ENCODE data around the gene CCDC157. TPM values are rescaled to one million over a fixed set of nuclear protein-coding genes. Genes with fewer than 3 reads are reported as not detected.

CCDC157 gene
- total and polyA plus RNA-seq, 10 of the 15 experiments (the other 5 are each of a cell fraction or from before 2014, with no cell fraction given), result 0.10 to 2.8 (median 1.2) TPM

GRCh38 chr22:30390974-30391691, 34.3 kb downstream of the CCDC157 start (continued):
- no peak for TF ChIP-seq RELA (IDR thresholded peaks at IDR 0.05; ENCODE audit: borderline replicate concordance, partially characterized antibody)
- TF ChIP-seq GABPA (IDR thresholded peaks at IDR 0.05; ENCODE audit: low read depth), result no peak
- no peak for TF ChIP-seq PAX8 (IDR thresholded peaks at IDR 0.05)
- TF ChIP-seq CHD2 (IDR thresholded peaks at IDR 0.05; ENCODE audit: borderline replicate concordance, low read depth, low read length), result no peak
- TF ChIP-seq BRCA1 (IDR thresholded peaks at IDR 0.05; ENCODE audit: low read depth, low read length), result no peak
- TF ChIP-seq SUZ12 (IDR thresholded peaks at IDR 0.05; ENCODE audit: unreplicated experiment), result no peak
- TF ChIP-seq MYC (IDR thresholded peaks at IDR 0.05; ENCODE audit: insufficient read depth, insufficient read length, insufficient replicate concordance, low read length, severe bottlenecking), result no peak
- no peak for TF ChIP-seq ETV6 (conservative IDR thresholded peaks at IDR 0.05 in 1 of 2, IDR thresholded peaks at IDR 0.05 in 1 of 2; ENCODE audit: borderline replicate concordance in 1 of 2, low read depth in 1 of 2)
- TF ChIP-seq FOXM1 (IDR thresholded peaks at IDR 0.05; ENCODE audit: low read depth, low read length), result no peak
- peak; percentile 82 to 93 (median 90) for TF ChIP-seq CTCF (IDR thresholded peaks at IDR 0.05 in 2 of 3, conservative IDR thresholded peaks at IDR 0.05 in 1 of 3; ENCODE audit: control insufficient read depth in 2 of 3, extremely low read depth in 1 of 3, insufficient read depth in 1 of 3, low read depth in 3 of 3, low read length in 3 of 3)
- peak in 1 of 2 experiments; percentile 20; a peak in 1 of 4 replicates for TF ChIP-seq BHLHE40 (IDR thresholded peaks at IDR 0.05; ENCODE audit: borderline replicate concordance in 1 of 2, low read depth in 2 of 2, low read length in 1 of 2)
- TF ChIP-seq TCF3 (IDR thresholded peaks at IDR 0.05; ENCODE audit: borderline replicate concordance, insufficient read depth, low read depth, low read length), result no peak
- TF ChIP-seq PML (IDR thresholded peaks at IDR 0.05; ENCODE audit: low read length), result no peak
- peak; percentile 23; the same call in 1 of the 2 replicates for TF ChIP-seq SPI1 (IDR thresholded peaks at IDR 0.05; ENCODE audit: borderline replicate concordance, insufficient read depth, low read depth, low read length)
- no peak for TF ChIP-seq ZBTB11 (CRISPR knock-in tag; IDR thresholded peaks at IDR 0.05)
- no peak for TF ChIP-seq STAT3 (IDR thresholded peaks at IDR 0.05; ENCODE audit: low read depth, low read length)
- TF ChIP-seq PKNOX1 (IDR thresholded peaks at IDR 0.05), result no peak
- TF ChIP-seq ZNF274 (IDR thresholded peaks at IDR 0.05; ENCODE audit: insufficient read depth, insufficient read length), result no peak
- no peak for TF ChIP-seq FOS (IDR thresholded peaks at IDR 0.05; ENCODE audit: borderline replicate concordance, extremely low read depth, insufficient read length)
- TF ChIP-seq ZNF24 (IDR thresholded peaks at IDR 0.05), result no peak
